GM13977 (cell line): ENCODE data around the gene HDAC9.
"Not testable (repeated sequence)": the region's sequence is repeated elsewhere in the genome, so short reads cannot be mapped to it uniquely, and the experiment has no call there.

Experiments used
- DNase-seq: peaks from one replicate; pipeline ENCODE4 v3.0.0; 2012; ENCODE audit warnings: low spot score
- CTCF ChIP-seq: IDR thresholded peaks from 2 replicates; pipeline ENCODE4 v1.5.1; 2012; ENCODE audit warnings: mild to moderate bottlenecking, control low read depth; ENCODE audit not compliant: insufficient read depth; ENCODE audit errors: extremely low read depth, missing control alignments
- in situ Hi-C: fragments of 300-500 bp; cut with MboI; formaldehyde crosslinking; loops from one replicate; pipeline ENCODE4 v1.12.0; 2022; ENCODE audit warnings: low sequenced_read_pairs, low pct_unique_long_range_greater_than_20kb, mixed read lengths, inconsistent platforms; ENCODE audit not compliant: unreplicated experiment

HDAC9 gene

DNA sequence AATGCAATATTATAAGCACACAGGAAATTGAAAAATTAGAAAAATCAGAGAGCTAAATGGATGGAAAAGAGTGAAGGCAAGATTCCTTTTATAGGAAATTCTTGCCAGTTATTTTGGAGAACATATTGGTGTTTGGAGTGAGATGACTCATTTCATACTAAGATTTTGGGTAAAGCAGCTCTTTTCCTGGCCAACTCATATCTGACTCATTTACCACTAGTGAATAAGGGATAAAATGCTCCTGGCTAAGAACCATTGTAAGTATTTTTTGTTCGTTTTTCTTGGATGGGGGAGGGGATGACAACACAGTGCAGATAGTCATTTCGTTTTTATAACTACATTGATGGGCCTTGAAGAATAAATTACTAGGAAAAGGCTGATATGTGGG lies 482.6 kb downstream of the HDAC9 start:
- in situ Hi-C loops: no loop called here
- TF ChIP-seq CTCF: no peak
- no peak for DNase-seq

DNA sequence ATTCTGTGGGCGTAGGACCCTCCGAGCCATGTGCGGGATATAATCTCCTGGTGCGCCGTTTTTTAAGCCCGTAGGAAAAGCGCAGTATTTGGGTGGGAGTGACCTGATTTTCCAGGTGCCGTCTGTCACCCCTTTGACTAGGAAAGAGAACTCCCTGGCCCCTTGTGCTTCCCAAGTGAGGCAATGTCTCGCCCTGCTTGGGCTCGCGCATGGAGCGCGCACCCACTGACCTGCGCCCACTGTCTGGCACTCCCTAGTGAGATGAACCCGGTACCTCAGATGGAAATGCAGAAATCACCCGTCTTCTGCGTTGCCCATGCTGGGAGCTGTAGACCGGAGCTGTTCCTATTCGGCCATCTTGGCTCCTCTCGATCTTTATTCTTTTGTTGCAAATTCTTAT lies 495.2 kb downstream of the HDAC9 start:
- DNase-seq, in situ Hi-C loops: not testable (repeated sequence)

DNA sequence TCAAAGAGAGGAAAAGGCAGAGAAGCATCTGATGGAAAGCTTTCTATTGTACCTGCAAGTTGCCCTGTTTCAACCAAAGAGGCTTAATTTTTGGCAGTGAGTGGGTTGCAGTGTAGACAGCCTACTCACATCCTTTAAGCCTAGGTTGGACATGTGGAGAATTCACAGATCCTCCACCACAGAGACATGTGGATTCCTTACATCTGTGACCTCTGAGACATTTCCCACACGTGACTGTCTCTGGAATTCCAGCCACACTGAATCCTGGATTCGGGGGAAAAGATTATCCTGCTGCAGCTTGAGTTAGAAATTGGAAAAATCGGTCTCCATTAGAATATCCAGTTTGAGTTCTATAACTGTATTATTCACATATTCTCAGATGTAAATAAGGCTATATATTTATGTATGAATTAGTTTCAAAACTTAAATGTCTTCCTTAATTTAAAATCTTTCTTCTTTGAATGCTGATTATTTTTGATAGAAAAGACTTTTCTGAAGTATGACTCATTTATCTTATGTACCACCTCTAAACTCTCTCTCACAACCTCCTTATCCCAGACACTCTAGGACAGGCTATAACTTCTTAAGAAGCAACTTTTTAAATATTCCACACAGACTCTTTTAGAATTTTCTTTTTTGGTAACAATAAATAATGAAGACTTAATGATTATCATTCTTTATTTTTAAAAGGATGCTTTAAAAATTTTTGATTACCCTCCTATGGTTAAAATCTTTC lies 498.6 kb downstream of the HDAC9 start:
- no peak for DNase-seq
- in situ Hi-C loops: no loop called here
- TF ChIP-seq CTCF: no peak

GRCh38 chr7:18995270-18995671 lies 499.7 kb downstream of the HDAC9 start:
- TF ChIP-seq CTCF: no peak
- in situ Hi-C loops: no loop called here
- no peak for DNase-seq

GRCh38 chr7:18995811-18996426 lies 500.4 kb downstream of the HDAC9 start:
- in situ Hi-C loops: no loop called here
- no peak for TF ChIP-seq CTCF

DNA sequence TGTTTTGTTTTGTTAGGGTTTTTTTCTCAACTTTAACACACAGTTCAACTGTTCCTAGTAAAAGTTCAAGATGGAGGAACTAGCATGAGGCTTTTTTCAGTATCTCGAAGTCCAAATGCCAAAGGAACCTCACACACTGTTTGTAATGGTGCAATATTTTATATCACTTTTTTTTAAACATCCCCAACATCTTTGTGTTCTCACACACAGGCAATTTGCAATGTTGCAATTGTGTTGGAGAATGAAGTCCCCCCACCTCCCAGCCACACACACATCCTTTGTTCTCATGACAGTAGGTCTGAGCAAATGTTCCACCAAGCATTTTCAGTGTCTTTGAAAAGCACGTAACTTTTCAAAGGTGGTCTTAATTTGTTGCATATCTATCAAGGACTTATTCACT lies 501.0 kb downstream of the HDAC9 start:
- in situ Hi-C loops: no loop called here
- no peak for TF ChIP-seq CTCF
- DNase-seq: no peak

More at GRCh38 chr7:18995811-18996426, 500.4 kb downstream of the HDAC9 start:
- DNase-seq: no peak

DNA sequence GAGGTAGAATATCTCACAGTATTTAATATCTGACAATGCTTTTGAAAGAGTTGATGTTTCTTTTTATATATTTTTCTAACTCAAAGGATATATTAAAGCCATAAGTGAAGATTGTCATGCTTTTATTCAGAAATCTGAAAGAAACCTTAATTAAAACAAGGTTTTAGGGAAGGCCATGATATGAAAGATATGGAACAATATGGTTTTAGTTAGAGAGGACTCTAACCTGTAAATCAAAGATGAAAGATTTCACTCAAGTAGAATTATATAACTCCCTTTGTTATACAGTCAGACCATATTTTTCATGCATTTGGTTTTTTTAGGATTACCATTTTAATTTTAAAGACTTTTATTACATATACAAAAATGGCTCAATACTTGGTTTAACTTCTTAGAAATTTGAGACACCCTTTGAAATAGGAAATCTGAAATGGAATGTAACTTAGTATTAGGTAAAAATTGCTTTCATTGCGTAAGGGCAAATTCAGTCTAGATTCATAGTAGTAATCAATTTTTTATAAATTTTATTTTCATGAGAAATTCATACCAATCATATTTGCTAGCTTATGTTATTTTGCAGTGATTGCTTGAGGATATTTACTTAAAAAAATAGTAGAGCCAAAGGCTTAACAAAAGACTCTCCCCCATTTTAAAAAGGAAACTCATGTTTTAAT lies 502.1 kb downstream of the HDAC9 start:
- no peak for TF ChIP-seq CTCF
- no peak for DNase-seq
- in situ Hi-C loops: no loop called here
